BLaER1 (cell line): Measurements from ENCODE around the gene HOXD8.

Experiments
- H3K27ac ChIP-seq: shearing (Covaris generic); formaldehyde crosslinking; 2 replicates; pipeline ENCODE4 v1.8.1; 2022
- H3K27me3 ChIP-seq: shearing (Covaris generic); formaldehyde crosslinking; 2 replicates; pipeline ENCODE4 v1.8.1; 2022
- H3K36me3 ChIP-seq: shearing (Covaris generic); formaldehyde crosslinking; 2 replicates; pipeline ENCODE4 v1.8.1; 2022
- H3K4me1 ChIP-seq: shearing (Covaris generic); formaldehyde crosslinking; 2 replicates; pipeline ENCODE4 v1.8.1; 2022
- H3K4me2 ChIP-seq: shearing (Covaris generic); formaldehyde crosslinking; 2 replicates; pipeline ENCODE4 v1.8.1; 2022
- H3K4me3 ChIP-seq: shearing (Covaris generic); formaldehyde crosslinking; 2 replicates; pipeline ENCODE4 v1.8.1; 2022
- H3K9ac ChIP-seq: shearing (Covaris generic); formaldehyde crosslinking; 2 replicates; pipeline ENCODE4 v1.8.1; 2022
- H3K9me3 ChIP-seq: shearing (Covaris generic); formaldehyde crosslinking; 2 replicates; pipeline ENCODE4 v1.8.1; 2022
- H4K20me1 ChIP-seq: shearing (Covaris generic); formaldehyde crosslinking; 2 replicates; pipeline ENCODE4 v1.8.1; 2022
- Cebpa-rat ChIP-seq: shearing (Covaris generic); IDR thresholded peaks from 2 replicates; pipeline ENCODE4 v1.8.1; 2022

HOXD8 gene

GRCh38 chr2:176172895-176173566 lies 43.5 kb downstream of the HOXD8 start:
- Histone ChIP-seq H3K4me2 (no peak overlapping the region), H3K4me1 (no peaks in the 10 kb centered on the region), H3K36me3 (no peaks in the 10 kb centered on the region), H4K20me1 (no peaks in the 10 kb centered on the region), H3K9me3 (peaks cover 38% of the 10 kb centered on the region), H3K27ac (no peak overlapping the region), H3K9ac (no peak overlapping the region), H3K4me3 (no peak overlapping the region), H3K27me3 (peaks cover 54% of the 10 kb centered on the region)
- TF ChIP-seq Cebpa-rat, result no peak

- no peak overlapping the region for H3K9ac ChIP-seq
- H3K36me3 ChIP-seq, result no peaks in the 10 kb centered on the region
- H3K4me3 ChIP-seq, result no peak overlapping the region
- H3K4me1 ChIP-seq, result no peaks in the 10 kb centered on the region
- H3K27ac ChIP-seq, result no peak overlapping the region
- peaks cover 46% of the 10 kb centered on the region for H3K9me3 ChIP-seq
- TF ChIP-seq Cebpa-rat, result no peak
- H4K20me1 ChIP-seq, result no peaks in the 10 kb centered on the region
- H3K4me2 ChIP-seq, result no peak overlapping the region
- H3K27me3 ChIP-seq, result peaks cover 60% of the 10 kb centered on the region
Measured at GRCh38 chr2:176173567-176174381, 44.3 kb downstream of the HOXD8 start.

GRCh38 chr2:176174382-176174823 lies 44.9 kb downstream of the HOXD8 start:
- Histone ChIP-seq H3K27ac (no peak overlapping the region), H3K4me2 (no peak overlapping the region), H3K9me3 (peaks cover 48% of the 10 kb centered on the region), H3K4me1 (no peaks in the 10 kb centered on the region), H3K9ac (no peak overlapping the region), H3K36me3 (no peaks in the 10 kb centered on the region), H3K4me3 (no peak overlapping the region), H3K27me3 (peaks cover 65% of the 10 kb centered on the region), H4K20me1 (no peaks in the 10 kb centered on the region)
- no peak for TF ChIP-seq Cebpa-rat

GRCh38 chr2:176174824-176175708 lies 45.6 kb downstream of the HOXD8 start:
- no peak overlapping the region for H3K4me2 ChIP-seq
- no peak overlapping the region for H3K27ac ChIP-seq
- H4K20me1 ChIP-seq, result no peaks in the 10 kb centered on the region
- H3K36me3 ChIP-seq, result no peaks in the 10 kb centered on the region
- no peak overlapping the region for H3K4me3 ChIP-seq
- H3K9ac ChIP-seq, result no peak overlapping the region
- H3K9me3 ChIP-seq, result peaks cover 48% of the 10 kb centered on the region
- TF ChIP-seq Cebpa-rat, result no peak
- peaks cover 65% of the 10 kb centered on the region for H3K27me3 ChIP-seq
- no peaks in the 10 kb centered on the region for H3K4me1 ChIP-seq

- Histone ChIP-seq H3K9ac (no peak overlapping the region), H4K20me1 (no peaks in the 10 kb centered on the region), H3K4me2 (no peak overlapping the region), H3K27me3 (peaks cover 65% of the 10 kb centered on the region), H3K36me3 (no peaks in the 10 kb centered on the region), H3K27ac (no peak overlapping the region), H3K9me3 (peaks cover 48% of the 10 kb centered on the region), H3K4me1 (no peaks in the 10 kb centered on the region), H3K4me3 (no peak overlapping the region)
- TF ChIP-seq Cebpa-rat, result no peak
Measured at GRCh38 chr2:176175709-176176607, 46.5 kb downstream of the HOXD8 start.

- peaks cover 35% of the 10 kb centered on the region for H3K9me3 ChIP-seq
- H3K27me3 ChIP-seq, result peaks cover 53% of the 10 kb centered on the region
- H3K9ac ChIP-seq, result no peak overlapping the region
- H3K4me3 ChIP-seq, result no peak overlapping the region
- no peak overlapping the region for H3K4me2 ChIP-seq
- no peaks in the 10 kb centered on the region for H4K20me1 ChIP-seq
- no peaks in the 10 kb centered on the region for H3K36me3 ChIP-seq
- H3K27ac ChIP-seq, result no peak overlapping the region
- no peaks in the 10 kb centered on the region for H3K4me1 ChIP-seq
- TF ChIP-seq Cebpa-rat, result no peak
Measured at GRCh38 chr2:176177580-176178037, 48.1 kb downstream of the HOXD8 start.

GRCh38 chr2:176178038-176178756 lies 48.7 kb downstream of the HOXD8 start:
- H3K27ac ChIP-seq, result no peak overlapping the region
- TF ChIP-seq Cebpa-rat, result no peak
- peaks cover 47% of the 10 kb centered on the region for H3K27me3 ChIP-seq
- no peak overlapping the region for H3K4me3 ChIP-seq
- H3K4me2 ChIP-seq, result no peak overlapping the region
- H4K20me1 ChIP-seq, result no peaks in the 10 kb centered on the region
- no peak overlapping the region for H3K9ac ChIP-seq
- H3K4me1 ChIP-seq, result no peaks in the 10 kb centered on the region
- no peaks in the 10 kb centered on the region for H3K36me3 ChIP-seq
- peaks cover 30% of the 10 kb centered on the region for H3K9me3 ChIP-seq

- Histone ChIP-seq H3K9ac (no peak overlapping the region), H3K36me3 (no peaks in the 10 kb centered on the region), H3K9me3 (peaks cover 30% of the 10 kb centered on the region), H3K4me3 (no peak overlapping the region), H3K27me3 (peaks cover 41% of the 10 kb centered on the region), H4K20me1 (no peaks in the 10 kb centered on the region), H3K4me2 (no peak overlapping the region), H3K4me1 (no peaks in the 10 kb centered on the region), H3K27ac (no peak overlapping the region)
- no peak for TF ChIP-seq Cebpa-rat
Measured at GRCh38 chr2:176178757-176179295, 49.3 kb downstream of the HOXD8 start.
